GM12875 (cell line): ENCODE data around the gene TIMM13.

Experiments
- H3K4me3 ChIP-seq: one replicate; pipeline ENCODE4 v1.5.1; 2011; ENCODE audit warnings: low read depth, low read length, control low read depth
- TF ChIP-seq, protein P1 (sequence below): IDR thresholded peaks from 2 replicates; pipeline ENCODE4 v1.5.1; 2011; ENCODE audit warnings: low read depth, mild to moderate bottlenecking, control low read depth, inconsistent platforms, low read length, moderate library complexity, borderline replicate concordance; ENCODE audit not compliant: insufficient read depth

Gene TIMM13

GRCh38 chr19:2443116-2443784 lies 15.9 kb upstream of the TIMM13 start:
- TF ChIP-seq, protein P1, sequence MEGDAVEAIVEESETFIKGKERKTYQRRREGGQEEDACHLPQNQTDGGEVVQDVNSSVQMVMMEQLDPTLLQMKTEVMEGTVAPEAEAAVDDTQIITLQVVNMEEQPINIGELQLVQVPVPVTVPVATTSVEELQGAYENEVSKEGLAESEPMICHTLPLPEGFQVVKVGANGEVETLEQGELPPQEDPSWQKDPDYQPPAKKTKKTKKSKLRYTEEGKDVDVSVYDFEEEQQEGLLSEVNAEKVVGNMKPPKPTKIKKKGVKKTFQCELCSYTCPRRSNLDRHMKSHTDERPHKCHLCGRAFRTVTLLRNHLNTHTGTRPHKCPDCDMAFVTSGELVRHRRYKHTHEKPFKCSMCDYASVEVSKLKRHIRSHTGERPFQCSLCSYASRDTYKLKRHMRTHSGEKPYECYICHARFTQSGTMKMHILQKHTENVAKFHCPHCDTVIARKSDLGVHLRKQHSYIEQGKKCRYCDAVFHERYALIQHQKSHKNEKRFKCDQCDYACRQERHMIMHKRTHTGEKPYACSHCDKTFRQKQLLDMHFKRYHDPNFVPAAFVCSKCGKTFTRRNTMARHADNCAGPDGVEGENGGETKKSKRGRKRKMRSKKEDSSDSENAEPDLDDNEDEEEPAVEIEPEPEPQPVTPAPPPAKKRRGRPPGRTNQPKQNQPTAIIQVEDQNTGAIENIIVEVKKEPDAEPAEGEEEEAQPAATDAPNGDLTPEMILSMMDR, result no peak
- no peak overlapping the region for H3K4me3 ChIP-seq

GRCh38 chr19:2441096-2441752 lies 13.8 kb upstream of the TIMM13 start:
- no peak overlapping the region for H3K4me3 ChIP-seq
- TF ChIP-seq, protein P1, result no peak

DNA sequence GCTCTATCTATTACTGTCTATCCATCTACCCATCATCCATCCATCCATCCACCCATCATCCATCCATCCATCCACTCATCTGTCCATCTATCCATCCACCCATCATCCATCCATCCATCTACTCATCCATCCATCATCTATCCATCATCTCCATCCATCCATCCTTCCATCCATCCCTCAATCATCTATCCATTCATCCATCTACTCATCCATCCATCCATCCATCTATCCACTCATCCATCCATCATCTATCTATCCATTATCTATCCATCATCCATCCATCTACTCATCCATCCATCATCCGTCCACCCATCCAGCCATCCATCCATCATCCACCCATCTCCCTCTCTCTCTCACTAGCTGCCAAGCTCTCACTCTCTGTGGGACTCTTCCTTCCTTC lies 13.1 kb upstream of the TIMM13 start:
- H3K4me3 ChIP-seq, result no peak overlapping the region
- TF ChIP-seq, protein P1, result no peak

DNA sequence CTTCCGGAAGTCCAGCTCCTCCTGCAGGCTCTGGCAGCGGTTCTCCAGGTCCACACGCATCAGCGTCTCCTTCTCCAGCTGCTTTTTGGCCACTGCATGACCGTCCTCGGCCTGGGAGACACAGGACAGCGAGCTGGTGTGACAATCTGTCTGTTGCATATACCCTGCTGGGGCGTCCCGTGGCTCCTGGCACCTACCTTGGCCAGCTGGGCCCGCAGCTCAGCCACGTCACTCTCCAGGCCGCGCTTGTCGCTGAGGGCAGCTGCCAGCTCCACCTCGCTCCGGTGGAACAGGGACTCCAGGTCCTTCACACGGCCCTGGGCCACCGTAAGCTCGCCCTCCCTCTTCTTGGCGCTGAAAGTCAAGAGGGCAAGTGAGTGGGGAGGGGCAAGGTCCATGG lies 10.8 kb upstream of the TIMM13 start:
- TF ChIP-seq, protein P1, result no peak
- no peak overlapping the region for H3K4me3 ChIP-seq

- H3K4me3 ChIP-seq, result no peak overlapping the region
- TF ChIP-seq, protein P1, result no peak
Observed at GRCh38 chr19:2436926-2437325, 9.5 kb upstream of the TIMM13 start.

GRCh38 chr19:2436384-2436783 lies 9.0 kb upstream of the TIMM13 start:
- TF ChIP-seq, protein P1, result no peak
- H3K4me3 ChIP-seq, result no peak overlapping the region

GRCh38 chr19:2434721-2435265 lies 7.4 kb upstream of the TIMM13 start:
- H3K4me3 ChIP-seq, result no peak overlapping the region
- TF ChIP-seq, protein P1, result no peak
